Skeletal muscle satellite cell (primary cell): Measurements from ENCODE around the gene OGFOD2.

Experiments
- H3K27me3 ChIP-seq: 2 replicates; pipeline ENCODE4 v1.7.0; 2013; ENCODE audit warnings: low read length; ENCODE audit not compliant: control insufficient read depth, insufficient read depth
- H3K36me3 ChIP-seq: 2 replicates; pipeline ENCODE4 v1.7.0; 2013; ENCODE audit warnings: mild to moderate bottlenecking, control low read depth, low read length; ENCODE audit not compliant: insufficient read depth
- H3K4me1 ChIP-seq: 2 replicates; pipeline ENCODE4 v1.7.0; 2013; ENCODE audit warnings: low read length; ENCODE audit not compliant: control insufficient read depth, insufficient read depth
- H3K4me2 ChIP-seq: 2 replicates; pipeline ENCODE4 v1.7.0; 2013; ENCODE audit warnings: mild to moderate bottlenecking, low read length
- H3K4me3 ChIP-seq: 2 replicates; pipeline ENCODE4 v1.7.0; 2013; ENCODE audit warnings: low read length
- H3K9ac ChIP-seq: 2 replicates; pipeline ENCODE4 v1.7.0; 2013; ENCODE audit warnings: mild to moderate bottlenecking, low read depth, low read length, moderate library complexity
- H3K9me3 ChIP-seq: replicated peaks from 2 replicates; pipeline ENCODE4 v1.7.0; 2013; ENCODE audit warnings: mild to moderate bottlenecking, control low read depth, low read length

The OGFOD2 gene

GRCh38 chr12:122986258-122986871 lies 11.3 kb downstream of the OGFOD2 start:
- Histone ChIP-seq H3K4me2 (no peak overlapping the region), H3K9me3 (no peaks in the 10 kb centered on the region), H3K9ac (no peak overlapping the region), H3K27me3 (no peaks in the 10 kb centered on the region), H3K4me3 (no peak overlapping the region), H3K36me3 (peaks cover 28% of the 10 kb centered on the region), H3K4me1 (peaks cover 35% of the 10 kb centered on the region)

GRCh38 chr12:122987086-122987951 lies 12.3 kb downstream of the OGFOD2 start:
- no peaks in the 10 kb centered on the region for H3K27me3 ChIP-seq
- no peak overlapping the region for H3K4me2 ChIP-seq
- H3K9me3 ChIP-seq = no peaks in the 10 kb centered on the region
- no peak overlapping the region for H3K4me3 ChIP-seq
- H3K36me3 ChIP-seq = peaks cover 25% of the 10 kb centered on the region
- H3K9ac ChIP-seq = no peak overlapping the region
- H3K4me1 ChIP-seq = peaks cover 25% of the 10 kb centered on the region

DNA sequence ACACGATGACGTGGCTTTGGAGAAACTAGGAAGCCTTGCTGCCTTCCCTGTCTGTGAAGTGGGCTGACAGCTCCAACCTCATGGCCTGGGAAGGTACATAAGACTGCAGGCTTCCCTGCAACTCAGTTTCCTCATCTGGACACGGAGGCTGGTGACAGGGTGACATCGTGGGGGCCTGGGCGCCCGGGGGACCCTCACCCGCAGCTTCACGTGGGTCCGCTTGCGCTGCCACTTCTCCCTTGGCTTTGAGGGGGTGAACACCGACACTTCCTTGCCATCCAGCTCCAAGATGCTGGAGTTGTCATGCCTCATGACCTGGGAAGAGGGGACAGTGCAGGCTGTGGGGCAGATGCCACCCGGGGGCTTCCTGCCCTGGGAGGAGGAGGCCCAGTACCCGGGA lies 13.0 kb downstream of the OGFOD2 start:
- Histone ChIP-seq H3K4me1 (peaks cover 18% of the 10 kb centered on the region), H3K36me3 (peaks cover 18% of the 10 kb centered on the region), H3K4me3 (no peak overlapping the region), H3K4me2 (no peak overlapping the region), H3K27me3 (no peaks in the 10 kb centered on the region), H3K9me3 (no peaks in the 10 kb centered on the region), H3K9ac (no peak overlapping the region)

DNA sequence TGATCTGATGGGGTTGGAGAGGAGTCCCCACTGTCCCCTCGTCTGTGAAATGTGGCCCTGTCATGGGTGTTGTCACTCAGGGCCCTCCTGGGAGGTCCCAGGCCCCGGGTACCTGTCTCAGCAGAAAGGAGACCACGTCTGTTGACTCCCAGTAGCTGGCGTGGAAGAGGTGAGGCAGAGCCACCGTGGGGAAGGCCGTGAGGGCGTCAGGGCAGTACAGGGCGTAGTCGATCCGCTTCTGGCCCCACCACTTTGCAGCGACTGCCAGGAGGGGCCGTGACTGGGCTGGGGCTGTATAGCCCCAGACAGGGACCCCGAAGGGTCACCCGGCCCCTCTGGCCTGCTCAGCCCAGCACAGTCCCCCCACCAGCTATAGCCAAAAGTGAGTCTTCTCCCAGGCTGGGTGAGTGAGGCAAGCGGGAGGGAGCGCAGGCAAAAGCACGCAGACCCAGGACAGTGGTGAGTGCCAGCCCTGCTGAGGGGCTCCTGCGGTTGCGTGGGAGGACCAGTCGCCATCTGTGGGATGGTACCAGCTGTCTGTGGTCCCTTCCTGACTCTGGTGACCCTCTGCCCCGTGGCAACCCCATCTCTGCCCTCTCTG lies 13.7 kb downstream of the OGFOD2 start:
- Histone ChIP-seq H3K9ac (no peak overlapping the region), H3K9me3 (no peaks in the 10 kb centered on the region), H3K4me2 (no peak overlapping the region), H3K36me3 (peaks cover 14% of the 10 kb centered on the region), H3K27me3 (no peaks in the 10 kb centered on the region), H3K4me3 (no peak overlapping the region), H3K4me1 (peaks cover 13% of the 10 kb centered on the region)

- no peak overlapping the region for H3K4me3 ChIP-seq
- no peak overlapping the region for H3K9ac ChIP-seq
- H3K4me2 ChIP-seq = no peak overlapping the region
- H3K4me1 ChIP-seq = peaks cover 7% of the 10 kb centered on the region
- no peaks in the 10 kb centered on the region for H3K27me3 ChIP-seq
- no peaks in the 10 kb centered on the region for H3K9me3 ChIP-seq
- peaks cover 16% of the 10 kb centered on the region for H3K36me3 ChIP-seq
Measured at GRCh38 chr12:122989225-122989839, 14.3 kb downstream of the OGFOD2 start.

GRCh38 chr12:122989874-122990419 lies 14.9 kb downstream of the OGFOD2 start:
- no peaks in the 10 kb centered on the region for H3K9me3 ChIP-seq
- no peak overlapping the region for H3K9ac ChIP-seq
- peaks cover 17% of the 10 kb centered on the region for H3K36me3 ChIP-seq

GRCh38 chr12:122990561-122990960 lies 15.5 kb downstream of the OGFOD2 start:
- Histone ChIP-seq H3K27me3 (no peaks in the 10 kb centered on the region), H3K9ac (no peak overlapping the region), H3K4me1 (no peaks in the 10 kb centered on the region), H3K9me3 (no peaks in the 10 kb centered on the region), H3K36me3 (peaks cover 17% of the 10 kb centered on the region), H3K4me2 (no peak overlapping the region), H3K4me3 (no peak overlapping the region)

More at GRCh38 chr12:122989874-122990419, 14.9 kb downstream of the OGFOD2 start:
- Histone ChIP-seq H3K4me2 (no peak overlapping the region), H3K27me3 (no peaks in the 10 kb centered on the region), H3K4me3 (no peak overlapping the region), H3K4me1 (peaks cover under 1% of the 10 kb centered on the region)

DNA sequence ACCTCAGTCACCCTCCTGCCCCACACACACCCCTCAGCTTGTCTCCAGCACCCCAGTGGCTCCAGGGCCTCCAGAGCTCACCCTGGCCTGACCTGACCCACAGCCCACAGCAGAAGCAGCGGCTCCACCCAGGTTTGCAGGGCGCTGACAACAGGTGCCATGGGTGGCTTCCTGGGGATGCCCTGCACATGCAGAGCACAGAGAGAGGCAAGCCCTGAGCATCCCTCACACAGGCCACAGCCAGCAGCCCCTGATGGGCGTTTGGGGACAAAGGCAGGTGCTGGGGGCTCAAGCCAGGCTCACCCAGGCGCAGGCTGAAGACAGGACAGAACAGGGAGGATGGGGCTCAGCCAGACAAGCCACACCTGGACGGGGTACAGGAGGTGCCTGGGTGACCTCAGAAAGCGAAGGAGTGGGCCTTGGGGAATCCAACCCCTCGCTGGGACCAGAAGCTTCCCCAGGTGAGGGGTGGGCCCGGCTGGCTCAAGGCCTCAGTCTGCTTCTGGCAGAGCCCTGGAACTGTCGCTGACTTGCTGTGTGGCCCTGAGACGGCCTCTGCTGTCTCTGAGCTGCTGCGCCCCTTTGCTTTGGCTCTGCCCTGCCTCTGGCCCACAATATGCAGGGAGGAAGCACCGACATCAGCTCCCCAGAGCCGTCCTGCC lies 16.0 kb downstream of the OGFOD2 start:
- H3K4me3 ChIP-seq = no peak overlapping the region
- peaks cover 17% of the 10 kb centered on the region for H3K36me3 ChIP-seq
- no peaks in the 10 kb centered on the region for H3K9me3 ChIP-seq
- no peak overlapping the region for H3K9ac ChIP-seq
- no peak overlapping the region for H3K4me2 ChIP-seq
- H3K4me1 ChIP-seq = no peaks in the 10 kb centered on the region
- no peaks in the 10 kb centered on the region for H3K27me3 ChIP-seq

GRCh38 chr12:122991623-122992275 lies 16.7 kb downstream of the OGFOD2 start:
- peaks cover 17% of the 10 kb centered on the region for H3K36me3 ChIP-seq
- H3K27me3 ChIP-seq = no peaks in the 10 kb centered on the region
- no peaks in the 10 kb centered on the region for H3K4me1 ChIP-seq
- H3K4me3 ChIP-seq = no peak overlapping the region
- H3K9ac ChIP-seq = no peak overlapping the region
- H3K4me2 ChIP-seq = no peak overlapping the region
- no peaks in the 10 kb centered on the region for H3K9me3 ChIP-seq

- Histone ChIP-seq H3K4me3 (no peak overlapping the region), H3K9me3 (no peaks in the 10 kb centered on the region), H3K9ac (no peak overlapping the region), H3K36me3 (peaks cover 12% of the 10 kb centered on the region), H3K4me1 (no peaks in the 10 kb centered on the region), H3K27me3 (no peaks in the 10 kb centered on the region), H3K4me2 (no peak overlapping the region)
Measured at GRCh38 chr12:122992386-122992785, 17.3 kb downstream of the OGFOD2 start.
